NCI-H1417 treated with DMSO at 0.1 percent for 48 hours (cell line): ENCODE data around the gene ERFE.

Experiments
- DNase-seq: peaks from one replicate; lab custom pipeline; 2025; lab: John Stamatoyannopoulos, UW

ERFE gene

GRCh38 chr2:238139196-238140039 lies 19.4 kb upstream of the ERFE start:
- no peak for DNase-seq

DNA sequence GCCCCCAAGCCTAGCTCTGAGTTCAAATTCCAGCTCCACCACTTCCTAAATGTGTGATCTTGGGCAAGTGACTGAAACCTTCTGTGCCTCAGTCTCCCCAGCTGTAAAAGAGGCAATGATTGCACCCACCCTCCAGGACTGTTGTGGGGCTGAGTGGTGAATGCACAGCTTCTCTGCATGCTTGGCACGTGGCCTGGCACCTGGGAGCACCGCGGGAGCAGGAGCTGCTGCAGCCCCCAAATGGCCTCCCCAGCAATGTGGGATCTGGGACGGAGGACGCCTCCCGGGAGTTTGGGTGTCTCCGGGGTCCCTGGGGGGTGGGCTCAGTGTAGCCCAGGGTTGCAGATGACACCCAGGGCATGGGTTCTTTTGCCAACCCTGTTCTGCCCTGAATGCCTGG lies 18.7 kb upstream of the ERFE start:
- no peak for DNase-seq

- DNase-seq: no peak
Measured at GRCh38 chr2:238140721-238141540, 17.8 kb upstream of the ERFE start.

- DNase-seq: no peak
Measured at GRCh38 chr2:238141541-238142318, 17.0 kb upstream of the ERFE start.

DNA sequence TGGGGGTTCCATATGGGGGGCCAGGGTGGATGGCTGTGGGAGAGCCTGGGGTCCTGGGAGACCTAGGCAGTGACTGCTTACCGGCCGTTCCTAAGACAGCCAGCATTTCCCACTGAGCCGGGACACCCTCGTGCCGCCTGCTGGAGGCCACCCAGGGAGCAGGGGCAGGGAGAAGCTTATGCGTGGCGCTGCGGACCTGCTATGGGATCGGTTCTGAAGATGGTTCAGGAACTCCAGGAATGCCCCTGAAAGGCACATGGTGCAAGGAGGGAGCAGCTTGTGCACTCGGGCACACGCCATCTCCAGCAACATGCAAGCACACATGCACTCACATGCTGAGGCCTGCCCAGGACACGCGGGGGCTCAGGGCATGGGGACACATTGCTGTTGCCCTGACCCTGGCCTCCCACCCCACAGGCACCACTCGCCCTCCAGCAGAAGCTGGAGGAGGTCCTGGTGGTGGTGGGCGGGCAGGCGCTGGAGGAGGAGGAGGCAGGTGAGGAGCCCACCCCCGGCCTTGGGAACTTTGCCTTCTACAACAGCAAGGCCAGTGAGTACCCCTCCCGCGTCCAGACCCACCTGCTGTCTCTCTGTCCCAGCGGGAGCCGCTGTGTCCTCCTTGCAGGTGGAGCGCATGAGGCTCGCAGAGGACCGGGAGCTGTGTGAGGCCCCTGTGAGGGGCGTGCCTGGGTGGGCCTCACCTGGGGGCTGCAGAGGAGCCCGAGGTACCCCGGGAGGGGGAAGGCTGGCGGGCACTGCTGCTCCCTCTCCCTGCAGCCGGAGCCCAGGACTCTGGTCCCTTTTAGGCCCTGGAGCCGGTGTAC lies 16.2 kb upstream of the ERFE start:
- DNase-seq: no peak

DNA sequence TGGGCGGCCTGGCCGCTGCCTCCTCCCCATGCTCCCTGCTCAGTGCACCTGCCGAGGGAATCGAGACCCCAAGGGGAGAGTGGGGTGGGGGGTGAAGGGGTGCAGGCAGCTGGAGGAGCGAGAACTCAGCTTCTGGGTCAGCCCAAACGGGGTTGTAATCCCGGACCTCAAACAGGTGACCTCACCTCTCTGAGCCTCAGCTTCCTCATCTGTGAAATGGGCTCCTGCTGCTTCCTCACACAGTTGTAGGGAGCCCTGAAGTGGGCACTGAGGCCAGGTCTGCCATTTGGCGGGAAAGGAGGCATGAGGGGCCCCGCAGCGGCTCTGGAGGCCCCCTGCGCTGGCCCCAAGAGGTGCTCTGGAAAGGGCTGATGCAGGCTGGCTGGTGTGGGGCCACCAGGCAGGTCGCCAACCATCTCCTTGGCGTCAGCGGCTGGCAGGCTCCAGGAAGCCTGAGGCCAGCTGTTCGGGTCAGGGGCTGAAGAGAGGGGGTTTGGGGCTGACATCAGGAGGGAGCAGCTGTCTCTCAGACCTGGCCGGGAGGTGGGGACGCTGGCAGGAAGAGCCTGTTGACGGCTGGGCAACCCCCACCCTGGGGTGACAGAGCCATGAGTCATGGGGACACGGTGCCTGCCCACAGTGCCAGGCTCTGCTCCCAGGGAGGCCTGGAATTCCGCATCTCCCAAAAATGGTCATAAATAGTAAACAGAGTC lies 15.4 kb upstream of the ERFE start:
- no peak for DNase-seq

DNA sequence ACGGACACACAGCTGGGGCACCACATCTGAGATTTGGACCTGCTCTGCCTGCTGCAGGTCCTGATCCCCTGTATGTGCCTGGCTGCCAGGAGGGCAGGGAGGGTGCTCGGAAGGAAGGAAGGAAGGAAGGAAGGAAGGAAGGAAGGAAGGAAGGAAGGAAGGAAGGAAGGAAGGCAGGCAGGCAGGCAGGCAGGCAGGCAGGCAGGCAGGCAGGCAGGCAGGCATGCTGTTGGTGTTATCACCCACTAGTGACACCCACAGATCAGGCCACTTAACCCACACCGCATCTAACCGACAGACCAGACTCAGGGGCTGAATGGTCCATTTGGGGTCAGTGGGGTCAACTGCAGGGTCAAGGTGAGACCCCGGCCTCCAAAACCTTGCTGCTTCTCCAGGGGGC lies 14.5 kb upstream of the ERFE start:
- DNase-seq: no peak

DNA sequence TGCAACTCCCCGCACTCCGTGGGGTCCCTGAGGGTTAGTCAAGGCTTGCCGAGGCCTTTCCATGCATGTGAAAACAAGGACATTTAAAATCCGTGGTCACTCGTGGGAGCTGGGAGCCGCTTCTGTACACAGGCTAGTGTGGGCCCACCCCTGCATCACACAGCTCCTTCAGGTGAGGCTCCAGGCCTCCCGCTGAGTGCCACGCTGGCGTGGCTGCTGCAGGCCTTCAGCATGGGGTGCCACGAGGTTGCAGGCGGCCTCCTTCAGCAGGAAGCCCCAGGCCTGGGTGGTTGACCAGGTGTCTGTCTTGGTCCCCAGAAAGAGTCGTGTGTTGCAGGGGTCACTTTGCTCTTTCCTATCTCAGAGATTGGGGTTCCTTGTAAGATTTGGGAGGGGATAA lies 13.7 kb upstream of the ERFE start:
- no peak for DNase-seq

GRCh38 chr2:238145851-238146250 lies 12.9 kb upstream of the ERFE start:
- no peak for DNase-seq

GRCh38 chr2:238146884-238147544 lies 11.8 kb upstream of the ERFE start:
- DNase-seq: no peak

DNA sequence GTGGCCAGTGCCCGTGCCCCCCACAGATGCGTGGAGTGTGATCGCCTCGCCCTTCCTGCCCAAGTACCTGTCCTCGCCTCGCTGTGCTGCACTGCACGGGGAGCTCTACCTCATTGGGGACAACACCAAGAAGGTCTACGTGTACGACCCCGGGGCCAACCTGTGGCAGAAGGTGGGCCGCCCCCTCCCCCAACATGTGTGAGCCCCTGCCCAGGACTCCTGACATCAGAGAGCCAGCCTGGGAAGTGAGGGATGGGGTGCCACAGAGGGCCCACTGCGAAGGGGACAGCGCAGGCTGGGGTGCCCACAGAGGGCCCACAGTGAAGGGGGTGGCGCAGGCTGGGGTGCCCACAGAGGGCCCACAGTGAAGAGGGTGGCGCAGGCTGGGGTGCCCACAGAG lies 9.8 kb upstream of the ERFE start:
- DNase-seq: no peak

DNA sequence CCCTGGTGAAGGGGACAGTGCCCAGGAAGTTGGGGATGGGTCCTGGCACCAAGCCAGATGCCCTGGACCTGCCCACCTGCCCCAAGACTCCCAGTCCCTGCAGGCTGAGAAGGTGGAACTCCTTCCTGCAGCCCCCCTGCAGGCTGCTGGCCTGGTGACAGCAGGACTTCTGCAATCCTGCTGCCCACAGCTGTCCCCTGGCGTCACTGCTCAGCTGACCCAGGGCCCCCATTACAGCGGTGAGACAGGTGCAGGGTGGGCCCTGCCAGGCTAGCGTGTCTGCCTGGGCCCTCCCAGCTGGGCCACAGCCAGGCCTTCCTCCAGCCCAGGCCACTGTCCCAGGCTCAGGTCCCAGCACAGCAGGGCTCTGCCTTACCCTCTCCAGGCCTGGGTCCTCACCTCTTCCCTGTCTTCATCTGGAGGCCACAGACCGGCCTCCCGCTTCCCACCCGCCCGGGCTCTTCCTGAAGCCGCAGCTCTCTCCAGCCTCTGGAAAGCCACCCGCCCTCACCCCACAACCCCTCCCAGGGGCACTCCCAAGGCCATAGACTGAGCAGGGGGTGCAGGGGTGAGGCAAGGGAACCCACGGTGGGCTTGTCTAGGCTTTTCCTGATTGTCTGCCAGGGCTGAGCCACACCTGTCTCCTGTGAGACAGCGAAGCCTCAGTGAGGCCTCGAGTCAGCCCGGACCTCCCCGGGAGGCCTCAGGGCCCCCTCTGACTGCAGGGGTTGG lies 8.8 kb upstream of the ERFE start:
- DNase-seq: no peak

DNA sequence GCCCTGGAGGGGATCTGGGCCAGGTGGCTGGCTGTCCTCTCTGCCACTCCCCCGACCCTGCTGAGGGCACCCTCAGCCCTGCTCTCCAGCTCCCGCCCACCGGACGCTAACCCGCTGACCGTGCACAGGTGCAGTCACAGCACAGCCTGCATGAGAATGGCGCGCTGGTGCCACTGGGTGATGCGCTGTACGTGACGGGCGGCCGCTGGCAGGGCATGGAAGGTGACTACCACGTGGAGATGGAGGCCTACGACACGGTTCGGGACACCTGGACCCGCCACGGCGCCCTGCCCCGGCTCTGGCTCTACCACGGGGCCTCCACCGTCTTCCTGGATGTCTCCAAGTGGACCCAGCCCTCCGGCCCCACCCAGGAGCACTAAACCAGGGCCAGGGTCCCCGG lies 8.1 kb upstream of the ERFE start:
- no peak for DNase-seq

GRCh38 chr2:238151205-238151604 lies 7.6 kb upstream of the ERFE start:
- DNase-seq: no peak

GRCh38 chr2:238151628-238152235 lies 7.0 kb upstream of the ERFE start:
- no peak for DNase-seq

GRCh38 chr2:238152771-238153688 lies 5.7 kb upstream of the ERFE start:
- DNase-seq: no peak

- DNase-seq: no peak
Measured at GRCh38 chr2:238154570-238154969, 4.2 kb upstream of the ERFE start.

DNA sequence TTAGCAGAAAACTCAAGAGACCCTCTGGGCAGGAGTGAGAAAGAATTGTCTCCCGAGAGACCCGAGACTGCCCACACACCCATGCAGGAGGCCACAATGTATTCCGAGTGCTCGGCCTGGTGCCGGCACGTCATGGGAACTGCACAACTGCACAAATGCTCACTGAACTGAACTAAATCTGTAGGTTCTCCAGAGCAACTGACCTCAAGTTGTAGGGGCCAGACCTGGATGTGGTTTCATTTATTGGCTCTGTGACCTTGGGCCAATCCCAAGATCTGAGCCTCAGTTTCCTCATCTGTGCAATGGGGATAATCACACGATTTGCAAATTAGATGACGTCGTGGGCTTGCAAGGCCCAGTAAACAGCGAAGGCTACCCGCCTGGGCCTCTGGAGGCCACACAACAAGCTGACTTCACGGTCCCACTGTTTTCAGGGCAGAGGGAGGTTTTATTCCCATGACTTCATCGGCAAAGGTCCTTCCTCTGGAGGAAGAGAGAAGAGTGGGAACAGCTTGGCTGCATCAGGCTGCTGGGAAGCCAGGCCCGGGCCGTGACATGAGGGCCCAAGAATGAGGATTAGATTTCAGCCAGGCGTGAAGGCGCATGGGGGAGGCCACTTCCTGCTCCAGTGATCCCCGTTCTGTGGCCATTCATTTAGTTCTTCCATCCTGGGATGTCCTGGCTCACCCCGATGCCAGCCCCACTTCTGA lies 3.6 kb upstream of the ERFE start:
- no peak for DNase-seq
